SU-DHL-6 (cell line): Measurements from ENCODE around the gene GALNT12.

ENCODE experiments used
- EZH2phosphoT487 ChIP-seq: fragments of 200-600 bp; sonication (generic), shearing (Covaris generic); conservative IDR thresholded peaks from 2 replicates; pipeline ENCODE4 v1.6.1; 2018; ENCODE audit warnings: mild to moderate bottlenecking, antibody characterized with exemption, low read length, moderate library complexity, mixed read lengths
- TF ChIP-seq, protein P1 (sequence below): fragments of 200-600 bp; sonication (generic); IDR thresholded peaks from one replicate; pipeline ENCODE4 v1.5.1; 2017; ENCODE audit warnings: antibody characterized with exemption, mild to moderate bottlenecking, low read length, moderate library complexity; ENCODE audit not compliant: insufficient read depth, poor library complexity, severe bottlenecking

DNA sequence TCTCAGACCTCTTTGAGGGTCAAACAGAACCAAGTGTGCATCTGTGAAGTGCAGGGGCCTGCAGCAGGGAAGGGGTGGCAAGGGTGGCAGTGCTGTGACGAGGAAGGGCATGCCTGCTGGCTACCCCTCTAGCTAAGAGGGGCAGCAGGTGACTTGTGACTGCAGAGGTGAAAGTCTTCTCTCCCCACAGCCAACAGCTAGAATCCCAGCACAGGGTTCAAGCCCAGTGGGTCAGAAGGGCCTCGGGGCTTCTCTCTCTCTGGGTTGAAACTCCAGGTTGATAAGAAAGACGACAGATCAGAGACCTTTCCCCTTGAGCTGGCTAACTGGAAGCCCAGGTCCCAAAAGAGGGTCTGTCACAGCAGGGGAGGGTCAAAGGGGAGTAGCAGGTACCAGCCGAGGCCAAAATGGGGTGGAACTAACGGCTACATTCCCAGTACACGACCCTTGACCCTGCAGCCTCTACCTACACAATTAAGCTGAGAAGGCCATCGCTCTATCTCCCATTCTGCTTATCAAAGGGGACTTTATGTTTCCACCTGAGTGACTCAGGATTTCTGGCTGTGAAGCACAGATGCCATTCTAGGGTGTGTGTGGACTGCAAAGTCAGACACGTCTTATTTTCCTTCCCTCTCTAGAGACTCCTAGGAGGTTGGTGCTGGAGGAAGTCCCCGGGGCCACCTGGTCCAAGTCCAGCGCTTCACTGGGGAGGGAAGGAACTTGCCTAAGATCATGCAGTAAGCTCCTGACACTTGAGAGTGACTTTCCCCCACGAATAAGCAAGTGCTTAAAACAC is 25.7 kb upstream of the GALNT12 start:
- TF ChIP-seq, protein P1, sequence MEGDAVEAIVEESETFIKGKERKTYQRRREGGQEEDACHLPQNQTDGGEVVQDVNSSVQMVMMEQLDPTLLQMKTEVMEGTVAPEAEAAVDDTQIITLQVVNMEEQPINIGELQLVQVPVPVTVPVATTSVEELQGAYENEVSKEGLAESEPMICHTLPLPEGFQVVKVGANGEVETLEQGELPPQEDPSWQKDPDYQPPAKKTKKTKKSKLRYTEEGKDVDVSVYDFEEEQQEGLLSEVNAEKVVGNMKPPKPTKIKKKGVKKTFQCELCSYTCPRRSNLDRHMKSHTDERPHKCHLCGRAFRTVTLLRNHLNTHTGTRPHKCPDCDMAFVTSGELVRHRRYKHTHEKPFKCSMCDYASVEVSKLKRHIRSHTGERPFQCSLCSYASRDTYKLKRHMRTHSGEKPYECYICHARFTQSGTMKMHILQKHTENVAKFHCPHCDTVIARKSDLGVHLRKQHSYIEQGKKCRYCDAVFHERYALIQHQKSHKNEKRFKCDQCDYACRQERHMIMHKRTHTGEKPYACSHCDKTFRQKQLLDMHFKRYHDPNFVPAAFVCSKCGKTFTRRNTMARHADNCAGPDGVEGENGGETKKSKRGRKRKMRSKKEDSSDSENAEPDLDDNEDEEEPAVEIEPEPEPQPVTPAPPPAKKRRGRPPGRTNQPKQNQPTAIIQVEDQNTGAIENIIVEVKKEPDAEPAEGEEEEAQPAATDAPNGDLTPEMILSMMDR, result no peak
- TF ChIP-seq EZH2phosphoT487, result no peak
